Glutamatergic neuron (in vitro differentiated cells): ENCODE measurements around the gene AHCYL2. TPM values are rescaled to one million over a fixed set of nuclear protein-coding genes. Genes with fewer than 3 reads are reported as not detected.

Experiments used
- DNase-seq: peaks from one replicate; pipeline ENCODE4 v3.0.0; 2022
- H3K27ac Mint-ChIP-seq: one replicate; pipeline ENCODE4 v1.8.0; 2020; ENCODE audit warnings: mild to moderate bottlenecking, mixed read lengths, inconsistent platforms; ENCODE audit not compliant: unreplicated experiment
- H3K27me3 Mint-ChIP-seq: one replicate; pipeline ENCODE4 v1.8.0; 2020; ENCODE audit warnings: mild to moderate bottlenecking, moderate library complexity, mixed read lengths, inconsistent platforms; ENCODE audit not compliant: unreplicated experiment
- H3K36me3 Mint-ChIP-seq: one replicate; pipeline ENCODE4 v1.8.0; 2020; ENCODE audit warnings: mild to moderate bottlenecking, mixed read lengths, inconsistent platforms; ENCODE audit not compliant: unreplicated experiment
- H3K4me1 Mint-ChIP-seq: one replicate; pipeline ENCODE4 v1.8.0; 2020; ENCODE audit warnings: mild to moderate bottlenecking, low read depth, mixed read lengths, inconsistent platforms; ENCODE audit not compliant: unreplicated experiment
- H3K4me3 Mint-ChIP-seq: one replicate; pipeline ENCODE4 v1.8.0; 2020; ENCODE audit warnings: mild to moderate bottlenecking, mixed read lengths, inconsistent platforms; ENCODE audit not compliant: unreplicated experiment
- H3K9me3 Mint-ChIP-seq: one replicate; pipeline ENCODE4 v1.8.0; 2020; ENCODE audit warnings: mild to moderate bottlenecking, moderate library complexity, mixed read lengths, inconsistent platforms; ENCODE audit not compliant: unreplicated experiment
- total RNA-seq: library from RNA; stranded (reverse); fragmentation: NEBNext Ultra II Directional; extraction: Animal tissue kit (Norgen Biotek cat#: 25700); gene quantifications from one replicate; pipeline ENCODE4 v1.2.1, GENCODE V29; 2021; ENCODE audit not compliant: unreplicated experiment
- TF ChIP-seq, protein P1 (sequence below): fragments of 200-600 bp; sonication (generic); IDR thresholded peaks from one replicate; pipeline ENCODE4 v1.5.0; 2021; ENCODE audit not compliant: partially characterized antibody, unreplicated experiment

Gene AHCYL2
- total RNA-seq, 1 donor from 2014 or later: 16.8 TPM

DNA sequence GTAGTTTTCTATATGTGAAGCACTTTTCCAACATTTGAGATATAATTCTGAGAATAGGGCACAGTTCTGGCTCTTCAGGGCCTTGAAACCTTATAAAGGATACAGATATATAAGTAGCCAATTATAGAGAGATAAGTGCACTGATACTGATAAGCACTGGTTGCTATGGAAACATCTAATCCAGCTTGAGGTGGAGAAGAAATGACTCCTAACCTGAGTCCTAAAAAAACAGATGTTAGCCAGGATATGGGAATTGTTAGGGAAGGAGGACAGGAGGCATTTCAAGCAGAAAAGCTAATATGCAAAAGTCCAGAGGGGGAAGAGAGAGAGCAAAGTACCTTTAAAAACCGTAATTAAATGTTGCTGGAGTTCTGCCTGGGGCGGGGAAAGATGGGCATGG, 240.2 kb downstream of the AHCYL2 start:
- no peak overlapping the region for H3K27ac Mint-ChIP-seq
- TF ChIP-seq, protein P1, sequence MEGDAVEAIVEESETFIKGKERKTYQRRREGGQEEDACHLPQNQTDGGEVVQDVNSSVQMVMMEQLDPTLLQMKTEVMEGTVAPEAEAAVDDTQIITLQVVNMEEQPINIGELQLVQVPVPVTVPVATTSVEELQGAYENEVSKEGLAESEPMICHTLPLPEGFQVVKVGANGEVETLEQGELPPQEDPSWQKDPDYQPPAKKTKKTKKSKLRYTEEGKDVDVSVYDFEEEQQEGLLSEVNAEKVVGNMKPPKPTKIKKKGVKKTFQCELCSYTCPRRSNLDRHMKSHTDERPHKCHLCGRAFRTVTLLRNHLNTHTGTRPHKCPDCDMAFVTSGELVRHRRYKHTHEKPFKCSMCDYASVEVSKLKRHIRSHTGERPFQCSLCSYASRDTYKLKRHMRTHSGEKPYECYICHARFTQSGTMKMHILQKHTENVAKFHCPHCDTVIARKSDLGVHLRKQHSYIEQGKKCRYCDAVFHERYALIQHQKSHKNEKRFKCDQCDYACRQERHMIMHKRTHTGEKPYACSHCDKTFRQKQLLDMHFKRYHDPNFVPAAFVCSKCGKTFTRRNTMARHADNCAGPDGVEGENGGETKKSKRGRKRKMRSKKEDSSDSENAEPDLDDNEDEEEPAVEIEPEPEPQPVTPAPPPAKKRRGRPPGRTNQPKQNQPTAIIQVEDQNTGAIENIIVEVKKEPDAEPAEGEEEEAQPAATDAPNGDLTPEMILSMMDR: no peak
- no peaks in the 10 kb centered on the region for H3K27me3 Mint-ChIP-seq
- H3K36me3 Mint-ChIP-seq: no peaks in the 10 kb centered on the region
- no peaks in the 10 kb centered on the region for H3K9me3 Mint-ChIP-seq
- H3K4me1 Mint-ChIP-seq: no peaks in the 10 kb centered on the region
- no peak overlapping the region for H3K4me3 Mint-ChIP-seq
- DNase-seq: no peak

GRCh38 chr7:129466796-129467195, 242.0 kb downstream of the AHCYL2 start:
- no peak for DNase-seq
- Mint-ChIP-seq H3K36me3 (no peaks in the 10 kb centered on the region), H3K4me3 (no peak overlapping the region), H3K27ac (no peak overlapping the region), H3K4me1 (no peaks in the 10 kb centered on the region), H3K27me3 (no peaks in the 10 kb centered on the region), H3K9me3 (no peaks in the 10 kb centered on the region)
- TF ChIP-seq, protein P1: no peak

- no peak for DNase-seq
- Mint-ChIP-seq H3K4me1 (no peaks in the 10 kb centered on the region), H3K9me3 (no peaks in the 10 kb centered on the region), H3K27me3 (no peaks in the 10 kb centered on the region), H3K36me3 (no peaks in the 10 kb centered on the region), H3K27ac (no peak overlapping the region), H3K4me3 (no peak overlapping the region)
- TF ChIP-seq, protein P1: no peak
These were observed 243.3 kb downstream of the AHCYL2 start for GRCh38 chr7:129468087-129468486.

DNA sequence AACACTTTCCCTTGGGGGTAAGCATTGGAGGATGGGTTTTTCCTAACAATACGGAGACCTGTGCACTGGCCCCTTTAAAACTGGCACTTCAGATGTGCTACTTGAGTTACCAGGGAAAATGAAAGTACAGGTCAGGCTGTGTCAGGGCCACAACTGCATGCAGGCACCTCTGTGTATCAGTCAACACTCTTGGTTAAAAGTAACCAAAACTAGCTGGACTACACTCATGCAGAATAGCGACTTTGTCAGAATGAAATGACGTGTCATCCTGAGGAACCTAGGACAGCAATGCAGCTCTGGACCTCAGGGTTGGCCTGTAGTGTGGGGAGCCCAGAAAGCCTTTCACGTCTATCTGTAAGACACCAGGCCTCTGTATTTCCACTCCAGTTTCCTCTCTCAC, 243.7 kb downstream of the AHCYL2 start:
- no peaks in the 10 kb centered on the region for H3K9me3 Mint-ChIP-seq
- no peaks in the 10 kb centered on the region for H3K4me1 Mint-ChIP-seq
- TF ChIP-seq, protein P1: no peak
- no peaks in the 10 kb centered on the region for H3K27me3 Mint-ChIP-seq
- H3K27ac Mint-ChIP-seq: no peak overlapping the region
- DNase-seq: no peak
- H3K4me3 Mint-ChIP-seq: no peak overlapping the region
- no peaks in the 10 kb centered on the region for H3K36me3 Mint-ChIP-seq

GRCh38 chr7:129469930-129470329, 245.1 kb downstream of the AHCYL2 start:
- TF ChIP-seq, protein P1: no peak
- no peak for DNase-seq
- no peak overlapping the region for H3K4me3 Mint-ChIP-seq
- H3K4me1 Mint-ChIP-seq: peaks cover under 1% of the 10 kb centered on the region
- H3K27me3 Mint-ChIP-seq: no peaks in the 10 kb centered on the region
- H3K36me3 Mint-ChIP-seq: no peaks in the 10 kb centered on the region
- H3K9me3 Mint-ChIP-seq: no peaks in the 10 kb centered on the region
- H3K27ac Mint-ChIP-seq: no peak overlapping the region
